T follicular helper cell (primary cell): ENCODE results near the gene C19orf25.
"Not testable (repeated sequence)": the region's sequence is repeated elsewhere in the genome, so short reads cannot be mapped to it uniquely, and the experiment has no call there.

Experiments
- DNase-seq: peaks from one replicate; pipeline ENCODE4 v3.0.0-alpha.2; 2020; ENCODE audit warnings: low read depth
- total RNA-seq, 2 experiments: gene quantifications; one replicate each; lab custom pipeline; 2026; lab: John Stamatoyannopoulos, UW

C19orf25 gene
- total RNA-seq, result 23.1 to 41.3 reads per million in 2 experiments

GRCh38 chr19:1478934-1479707 lies at the start of gene C19orf25:
C19orf25 (minus strand) TSS chr19:1479215; CDS start chr19:1478903, 312 bp downstream.
- DNase-seq, result peak; percentile 83

- DNase-seq, result no peak
Observed at GRCh38 chr19:1527650-1528309, 48.8 kb upstream of the C19orf25 start.

- no peak for DNase-seq
Observed at GRCh38 chr19:1526979-1527649, 48.1 kb upstream of the C19orf25 start.

GRCh38 chr19:1526066-1526778 lies 47.2 kb upstream of the C19orf25 start:
- DNase-seq, result no peak

GRCh38 chr19:1525343-1525742 lies 46.3 kb upstream of the C19orf25 start:
- DNase-seq, result no peak

GRCh38 chr19:1524972-1525325 lies 45.9 kb upstream of the C19orf25 start:
- no peak for DNase-seq

- no peak for DNase-seq
Observed at GRCh38 chr19:1524287-1524971, 45.4 kb upstream of the C19orf25 start.

GRCh38 chr19:1523412-1524286 lies 44.6 kb upstream of the C19orf25 start, which contains the start of gene PLK5:
PLK5 (plus strand) TSS chr19:1524077; CDS start chr19:1526997, 2,920 bp downstream.
- DNase-seq, result no peak

- DNase-seq, result no peak
Observed at GRCh38 chr19:1522838-1523237, 43.8 kb upstream of the C19orf25 start.

- DNase-seq, result no peak
Observed at GRCh38 chr19:1522061-1522460, 43.0 kb upstream of the C19orf25 start.

GRCh38 chr19:1521636-1522035 lies 42.6 kb upstream of the C19orf25 start:
- no peak for DNase-seq

GRCh38 chr19:1520203-1520780 lies 41.3 kb upstream of the C19orf25 start:
- no peak for DNase-seq

GRCh38 chr19:1519802-1520201 lies 40.8 kb upstream of the C19orf25 start:
- DNase-seq, result not testable (repeated sequence)

GRCh38 chr19:1518471-1518870 lies 39.5 kb upstream of the C19orf25 start:
- no peak for DNase-seq

GRCh38 chr19:1516395-1516753 lies 37.4 kb upstream of the C19orf25 start:
- no peak for DNase-seq

GRCh38 chr19:1514986-1515721 lies 36.1 kb upstream of the C19orf25 start:
- DNase-seq, result no peak

- DNase-seq, result no peak
Observed at GRCh38 chr19:1514295-1514661, 35.3 kb upstream of the C19orf25 start.

- peak; percentile 54 for DNase-seq
Observed at GRCh38 chr19:1513499-1514294, 34.7 kb upstream of the C19orf25 start.
